Calu3 (cell line): ENCODE results near the gene LY6G6D. TPM values are rescaled to one million over a fixed set of nuclear protein-coding genes. Genes with fewer than 3 reads are reported as not detected.
A peak's percentile ranks its signal among the peaks of the same experiment; 100 is the strongest.

Experiments
- BruUV-seq: library from RNA; stranded (reverse); fragments of 400-500 nt; replicated peaks from 2 replicates; lab custom pipeline; 2021; lab: Mats Ljungman, UMichigan
- CTCF ChIA-PET: fragments of 300-600 bp; sonication (Branson Sonifier 250); formaldehyde crosslinking; loops from one replicate; lab custom pipeline; 2022; ENCODE audit warnings: antibody characterized with exemption; lab: Charles Lee
- DNase-seq: peaks from one replicate; pipeline ENCODE4 v3.0.0; 2022
- H3K27ac Mint-ChIP-seq: one replicate; pipeline ENCODE4 v1.8.0; 2022; ENCODE audit warnings: mixed read lengths; ENCODE audit not compliant: unreplicated experiment
- H3K27me3 Mint-ChIP-seq: one replicate; pipeline ENCODE4 v1.8.0; 2022; ENCODE audit warnings: mixed read lengths; ENCODE audit not compliant: unreplicated experiment
- H3K36me3 Mint-ChIP-seq: one replicate; pipeline ENCODE4 v1.8.0; 2022; ENCODE audit warnings: mild to moderate bottlenecking, moderate library complexity, mixed read lengths; ENCODE audit not compliant: insufficient read depth, unreplicated experiment
- H3K4me1 Mint-ChIP-seq: one replicate; pipeline ENCODE4 v1.8.0; 2022; ENCODE audit warnings: mild to moderate bottlenecking, low read depth, mixed read lengths; ENCODE audit not compliant: unreplicated experiment
- H3K4me3 Mint-ChIP-seq: one replicate; pipeline ENCODE4 v1.8.0; 2022; ENCODE audit warnings: mild to moderate bottlenecking, low read depth, moderate library complexity, mixed read lengths; ENCODE audit not compliant: unreplicated experiment
- H3K9me3 Mint-ChIP-seq: one replicate; pipeline ENCODE4 v1.8.0; 2022; ENCODE audit warnings: low read depth, mixed read lengths; ENCODE audit not compliant: unreplicated experiment
- intact Hi-C: fragments of 100-400 bp; cut with micrococcal nuclease; formaldehyde crosslinking; loops from one replicate; pipeline ENCODE4 v1.10.0; 2022; ENCODE audit not compliant: unreplicated experiment
- total RNA-seq: library from RNA; stranded (reverse); gene quantifications from 2 replicates; pipeline ENCODE4 v1.2.3, GENCODE V29; 2022
- TF ChIP-seq, protein P1 (sequence below): fragments of 200-600 bp; IDR thresholded peaks from one replicate; pipeline ENCODE4 v1.8.0; 2022; ENCODE audit warnings: antibody characterized with exemption; ENCODE audit not compliant: unreplicated experiment

Gene LY6G6D
- total RNA-seq, 1 experiment from 2014 or later, result not detected

DNA sequence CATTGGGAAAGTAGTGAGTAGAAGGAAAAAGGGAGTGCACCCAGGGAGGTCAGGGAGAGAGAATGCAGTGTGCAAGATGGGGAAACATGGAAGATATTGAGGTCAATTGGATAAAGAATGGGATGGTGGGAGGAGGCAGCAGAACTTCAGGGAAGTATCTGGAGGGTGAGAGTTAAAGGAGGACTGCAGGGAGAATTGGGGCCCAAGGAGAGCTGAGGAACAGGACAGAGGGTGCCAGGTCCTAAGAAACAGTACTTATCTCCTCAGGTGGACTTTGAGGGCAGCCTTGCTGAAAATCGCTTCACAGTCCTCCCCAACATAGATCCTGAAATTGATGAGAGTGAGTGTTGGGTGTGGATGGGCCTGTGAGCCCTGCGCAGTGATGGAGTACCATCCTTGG lies 43.1 kb downstream of the LY6G6D start:
- BruUV-seq, result no TSS peak
- no peaks in the 10 kb centered on the region for H3K9me3 Mint-ChIP-seq
- peaks cover 11% of the 10 kb centered on the region for H3K4me1 Mint-ChIP-seq
- CTCF ChIA-PET, result interaction anchor here (0.6 to 2.2 kb wide), 2 partner anchors 12 to 38 kb away, joined by 3 to 7 read pairs; no protein-coding TSS in a partner anchor
- TF ChIP-seq, protein P1, sequence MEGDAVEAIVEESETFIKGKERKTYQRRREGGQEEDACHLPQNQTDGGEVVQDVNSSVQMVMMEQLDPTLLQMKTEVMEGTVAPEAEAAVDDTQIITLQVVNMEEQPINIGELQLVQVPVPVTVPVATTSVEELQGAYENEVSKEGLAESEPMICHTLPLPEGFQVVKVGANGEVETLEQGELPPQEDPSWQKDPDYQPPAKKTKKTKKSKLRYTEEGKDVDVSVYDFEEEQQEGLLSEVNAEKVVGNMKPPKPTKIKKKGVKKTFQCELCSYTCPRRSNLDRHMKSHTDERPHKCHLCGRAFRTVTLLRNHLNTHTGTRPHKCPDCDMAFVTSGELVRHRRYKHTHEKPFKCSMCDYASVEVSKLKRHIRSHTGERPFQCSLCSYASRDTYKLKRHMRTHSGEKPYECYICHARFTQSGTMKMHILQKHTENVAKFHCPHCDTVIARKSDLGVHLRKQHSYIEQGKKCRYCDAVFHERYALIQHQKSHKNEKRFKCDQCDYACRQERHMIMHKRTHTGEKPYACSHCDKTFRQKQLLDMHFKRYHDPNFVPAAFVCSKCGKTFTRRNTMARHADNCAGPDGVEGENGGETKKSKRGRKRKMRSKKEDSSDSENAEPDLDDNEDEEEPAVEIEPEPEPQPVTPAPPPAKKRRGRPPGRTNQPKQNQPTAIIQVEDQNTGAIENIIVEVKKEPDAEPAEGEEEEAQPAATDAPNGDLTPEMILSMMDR, result no peak
- no peak overlapping the region for H3K4me3 Mint-ChIP-seq
- intact Hi-C loops, result no loop called here
- H3K36me3 Mint-ChIP-seq, result peaks cover 48% of the 10 kb centered on the region
- no peak for DNase-seq
- no peaks in the 10 kb centered on the region for H3K27me3 Mint-ChIP-seq
- no peak overlapping the region for H3K27ac Mint-ChIP-seq

GRCh38 chr6:31760790-31761189 lies 45.6 kb downstream of the LY6G6D start:
- H3K9me3 Mint-ChIP-seq, result no peaks in the 10 kb centered on the region
- no peak for DNase-seq
- no peaks in the 10 kb centered on the region for H3K27me3 Mint-ChIP-seq
- CTCF ChIA-PET, result interaction anchor here (1.0 kb wide), 1 partner anchor 21 kb away, joined by 3 read pairs; the partner anchor contains the start of gene MSH5
- peaks cover 48% of the 10 kb centered on the region for H3K36me3 Mint-ChIP-seq
- TF ChIP-seq, protein P1, result no peak
- no TSS peak for BruUV-seq
- peaks cover 17% of the 10 kb centered on the region for H3K4me1 Mint-ChIP-seq
- H3K27ac Mint-ChIP-seq, result no peak overlapping the region
- H3K4me3 Mint-ChIP-seq, result no peak overlapping the region
- intact Hi-C loops, result no loop called here

- Mint-ChIP-seq H3K27ac (no peak overlapping the region), H3K9me3 (no peaks in the 10 kb centered on the region), H3K27me3 (no peaks in the 10 kb centered on the region), H3K36me3 (peaks cover 52% of the 10 kb centered on the region), H3K4me1 (peaks cover 17% of the 10 kb centered on the region), H3K4me3 (no peak overlapping the region)
- TF ChIP-seq, protein P1, result no peak
- intact Hi-C loops, result no loop called here
- no TSS peak for BruUV-seq
- DNase-seq, result no peak
- CTCF ChIA-PET, result no interaction called here
Observed at GRCh38 chr6:31761343-31761742, 46.2 kb downstream of the LY6G6D start.

DNA sequence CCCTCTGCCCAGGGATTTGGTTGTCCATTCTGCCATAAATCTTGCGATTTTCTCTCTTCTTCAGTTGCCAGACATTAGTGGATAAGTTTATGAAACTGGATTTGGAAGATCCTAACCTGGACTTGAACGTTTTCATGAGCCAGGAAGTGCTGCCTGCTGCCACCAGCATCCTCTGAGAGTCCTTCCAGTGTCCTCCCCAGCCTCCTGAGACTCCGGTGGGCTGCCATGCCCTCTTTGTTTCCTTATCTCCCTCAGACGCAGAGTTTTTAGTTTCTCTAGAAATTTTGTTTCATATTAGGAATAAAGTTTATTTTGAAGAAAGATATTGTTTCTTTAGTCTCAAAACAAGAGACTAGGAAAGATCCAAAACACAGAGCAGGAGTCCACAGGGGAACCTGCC lies 47.2 kb downstream of the LY6G6D start, which contains the start of gene SAPCD1:
SAPCD1 (plus strand) TSS at position 301 of the 400 bp plus-strand sequence. CDS start 399 bp downstream, outside the sequence.
- H3K4me3 Mint-ChIP-seq, result no peak within 1 kb of the TSS
- H3K4me1 Mint-ChIP-seq, result peaks cover 17% of the 10 kb centered on the region
- no peak for DNase-seq
- peak within 1 kb of the TSS; percentile 6 for H3K27ac Mint-ChIP-seq
- H3K9me3 Mint-ChIP-seq, result no peaks in the 10 kb centered on the region
- no TSS peak for BruUV-seq
- H3K36me3 Mint-ChIP-seq, result peaks cover 43% of the 10 kb centered on the region
- intact Hi-C loops, result no loop called here
- CTCF ChIA-PET, result no interaction called here
- TF ChIP-seq, protein P1, result no peak
- no peaks in the 10 kb centered on the region for H3K27me3 Mint-ChIP-seq
